Measurements from ENCODE around the gene NECTIN3. TPM values are rescaled to one million over a fixed set of nuclear protein-coding genes. Genes with fewer than 3 reads are reported as not detected.

The NECTIN3 gene
- total and polyA plus RNA-seq, 2 donors from 2014 or later: 5.0 to 21.2 TPM

GRCh38 chr3:111159391-111159790, 87.8 kb downstream of the NECTIN3 start:
- H3K9me3 ChIP-seq (ENCODE audit: control insufficient read depth in 2 of 3, insufficient read depth in 1 of 3, low read length in 3 of 3): no peaks in the 10 kb centered on the region
- no peak overlapping the region for H3K9ac ChIP-seq (ENCODE audit: low read length in 3 of 3)
- H3K4me1 ChIP-seq (ENCODE audit: control insufficient read depth in 2 of 3, insufficient read depth in 2 of 3, low read depth in 1 of 3, low read length in 3 of 3): no peaks in the 10 kb centered on the region
- no peak overlapping the region for H3K4me3 ChIP-seq (ENCODE audit: low read length in 3 of 3)
- no peak overlapping the region for H3K27ac ChIP-seq (ENCODE audit: low read depth in 2 of 2, low read length in 2 of 2)
- no peak for DNase-seq
- no peak for TF ChIP-seq CTCF (IDR thresholded peaks at IDR 0.05; ENCODE audit: borderline replicate concordance, extremely low read depth, insufficient read depth)
- FAIRE-seq: no peak
- no peaks in the 10 kb centered on the region for H3K36me3 ChIP-seq (ENCODE audit: control insufficient read depth in 2 of 3, insufficient read depth in 3 of 3, low read length in 3 of 3)
- intact Hi-C loops (cut with DNase I): no loop called here
- H3K27me3 ChIP-seq (ENCODE audit: control insufficient read depth, insufficient read depth, low read length): no peaks in the 10 kb centered on the region

DNA sequence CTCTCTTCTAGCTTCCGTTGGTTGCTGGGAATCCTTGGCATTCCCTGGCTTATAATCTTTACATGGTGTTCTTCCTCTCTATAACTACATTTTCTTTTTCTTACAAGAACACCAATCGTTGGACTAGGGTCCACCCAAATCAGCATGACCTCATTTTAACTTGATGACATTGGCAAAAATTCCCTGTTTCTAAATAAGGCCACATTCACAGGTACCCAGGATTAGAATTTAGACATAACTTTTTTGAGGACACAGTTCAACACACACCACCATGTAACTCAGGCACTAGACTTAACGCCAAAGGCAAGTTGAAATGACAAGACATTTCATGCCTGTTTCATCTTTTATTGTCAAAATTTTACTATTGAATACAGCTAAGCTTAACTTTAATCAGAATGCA, 93.0 kb downstream of the NECTIN3 start:
- intact Hi-C loops (cut with DNase I): no loop called here
- Histone ChIP-seq H3K4me3 (ENCODE audit: low read length in 3 of 3) (no peak overlapping the region), H3K36me3 (ENCODE audit: control insufficient read depth in 2 of 3, insufficient read depth in 3 of 3, low read length in 3 of 3) (no peaks in the 10 kb centered on the region), H3K27me3 (ENCODE audit: control insufficient read depth, insufficient read depth, low read length) (no peaks in the 10 kb centered on the region), H3K27ac (ENCODE audit: low read depth in 2 of 2, low read length in 2 of 2) (no peak overlapping the region), H3K9me3 (ENCODE audit: control insufficient read depth in 2 of 3, insufficient read depth in 1 of 3, low read length in 3 of 3) (no peaks in the 10 kb centered on the region), H3K4me1 (ENCODE audit: control insufficient read depth in 2 of 3, insufficient read depth in 2 of 3, low read depth in 1 of 3, low read length in 3 of 3) (no peaks in the 10 kb centered on the region), H3K9ac (ENCODE audit: low read length in 3 of 3) (no peak overlapping the region)
- DNase-seq (no peak), FAIRE-seq (no peak)
- no peak for TF ChIP-seq CTCF (IDR thresholded peaks at IDR 0.05; ENCODE audit: borderline replicate concordance, extremely low read depth, insufficient read depth)

- FAIRE-seq: no peak
These were observed 93.8 kb downstream of the NECTIN3 start for GRCh38 chr3:111165411-111165810.

More at GRCh38 chr3:111165411-111165810, 93.8 kb downstream of the NECTIN3 start:
- no peak overlapping the region for H3K4me3 ChIP-seq (ENCODE audit: low read length in 3 of 3)
- no peak overlapping the region for H3K27ac ChIP-seq (ENCODE audit: low read depth in 2 of 2, low read length in 2 of 2)
- H3K27me3 ChIP-seq (ENCODE audit: control insufficient read depth, insufficient read depth, low read length): no peaks in the 10 kb centered on the region
- no peaks in the 10 kb centered on the region for H3K4me1 ChIP-seq (ENCODE audit: control insufficient read depth in 2 of 3, insufficient read depth in 2 of 3, low read depth in 1 of 3, low read length in 3 of 3)
- DNase-seq: no peak
- no peak for TF ChIP-seq CTCF (IDR thresholded peaks at IDR 0.05; ENCODE audit: borderline replicate concordance, extremely low read depth, insufficient read depth)
- no peaks in the 10 kb centered on the region for H3K9me3 ChIP-seq (ENCODE audit: control insufficient read depth in 2 of 3, insufficient read depth in 1 of 3, low read length in 3 of 3)
- H3K36me3 ChIP-seq (ENCODE audit: control insufficient read depth in 2 of 3, insufficient read depth in 3 of 3, low read length in 3 of 3): no peaks in the 10 kb centered on the region
- H3K9ac ChIP-seq (ENCODE audit: low read length in 3 of 3): no peak overlapping the region
- intact Hi-C loops (cut with DNase I): no loop called here

Data from kidney (tissue), 14 donors.